Measurements from ENCODE around the gene HEY2.
"Not testable (repeated sequence)": the region's sequence is repeated elsewhere in the genome, so short reads cannot be mapped to it uniquely, and the experiment has no call there.

HEY2 gene

GRCh38 chr6:125797120-125797885, 47.9 kb downstream of the HEY2 start:
- DNase-seq, result peak; percentile 12

GRCh38 chr6:125797886-125798444, 48.5 kb downstream of the HEY2 start:
- DNase-seq, result no peak

- DNase-seq, result peak; percentile 23
Measured at GRCh38 chr6:125798734-125799508, 49.5 kb downstream of the HEY2 start.

GRCh38 chr6:125802383-125802782, 53.0 kb downstream of the HEY2 start:
- no peak for DNase-seq

GRCh38 chr6:125802943-125803377, 53.5 kb downstream of the HEY2 start:
- DNase-seq, result no peak

- peak; percentile 59 for DNase-seq
Measured at GRCh38 chr6:125804264-125804663, 54.8 kb downstream of the HEY2 start.

- DNase-seq, result not testable (repeated sequence)
Measured at GRCh38 chr6:125804866-125805425, 55.5 kb downstream of the HEY2 start.

GRCh38 chr6:125806813-125807212, 57.4 kb downstream of the HEY2 start:
- DNase-seq, result no peak

- no peak for DNase-seq
Measured at GRCh38 chr6:125807293-125807692, 57.9 kb downstream of the HEY2 start.

GRCh38 chr6:125808060-125808459, 58.6 kb downstream of the HEY2 start:
- DNase-seq, result peak; percentile 34

- DNase-seq, result no peak
Measured at GRCh38 chr6:125808591-125808990, 59.2 kb downstream of the HEY2 start.

- no peak for DNase-seq
Measured at GRCh38 chr6:125809570-125810170, 60.2 kb downstream of the HEY2 start.

- peak; percentile 46 for DNase-seq
Measured at GRCh38 chr6:125810445-125810844, 61.0 kb downstream of the HEY2 start.
